GM12878 (cell line): Measurements from ENCODE around the gene HAUS1. TPM values are rescaled to one million over a fixed set of nuclear protein-coding genes. Genes with fewer than 3 reads are reported as not detected.

Source experiments
- ATAC-seq: fragments of 200-7000 bp; cut with Tn5 transposase; 3 replicates; pipeline ENCODE4 v1.9.1; 2020; ENCODE audit warnings: mild to moderate bottlenecking, moderate library complexity
- Bru-seq: library from RNA; stranded (reverse); fragments of 400-500 nt; gene quantifications from one replicate; lab custom pipeline; 2021; lab: Mats Ljungman, UMichigan
- BruChase-seq, 2 experiments: library from RNA; stranded (reverse); fragments of 400-500 nt; gene quantifications; one replicate each; lab custom pipeline; 2021; lab: Mats Ljungman, UMichigan
- BruUV-seq: library from RNA; stranded (reverse); fragments of 400-500 nt; replicated peaks from 2 replicates; lab custom pipeline; 2021; lab: Mats Ljungman, UMichigan
- CTCF ChIA-PET: fragments of 300-600 bp; sonication (Branson Sonifier 250); formaldehyde crosslinking; extraction: SDS; loops from one replicate; lab custom pipeline; 2021; ENCODE audit warnings: inconsistent platforms; lab: Yijun Ruan, JAX
- POLR2A ChIA-PET: fragments of 350-600 bp; formaldehyde crosslinking; extraction: SDS; loops from one replicate; lab custom pipeline; 2021; ENCODE audit warnings: inconsistent platforms; lab: Charles Lee
- RAD21 ChIA-PET: fragments of 300-600 bp; sonication (Branson Sonifier 250); formaldehyde crosslinking; loops from one replicate; lab custom pipeline; 2023; ENCODE audit warnings: antibody characterized with exemption; ENCODE audit not compliant: unreplicated experiment; lab: Charles Lee
- SMC1A ChIA-PET: fragments of 300-600 bp; sonication (Branson Sonifier 250); formaldehyde crosslinking; loops from one replicate; lab custom pipeline; 2023; ENCODE audit not compliant: unreplicated experiment, uncharacterized antibody; lab: Charles Lee
- DNase-seq: peaks from one replicate; pipeline ENCODE4 v3.0.0-alpha.2; 2011; ENCODE audit warnings: low read depth, low spot score
- FAIRE-seq: peaks from 3 replicates; lab custom pipeline; 2011; peaks lifted over from hg19 to GRCh38; lab: Jason Lieb, UNC
- H2AFZ ChIP-seq: 2 replicates; pipeline ENCODE4 v1.6.0; 2011; ENCODE audit warnings: low read depth, low read length, control low read depth; ENCODE audit not compliant: control insufficient read depth
- H3K27ac ChIP-seq: 2 replicates; pipeline ENCODE4 v1.5.1; 2011; ENCODE audit warnings: control low read depth; ENCODE audit not compliant: control insufficient read depth, insufficient read depth
- H3K27me3 ChIP-seq, 2 experiments: replicated peaks in 1 of 2; 2 replicates each; pipeline versions ENCODE4 v1.6.0 to v1.6.1; 2011; ENCODE audit warnings: low read length in 1 of 2; ENCODE audit not compliant: control insufficient read depth in 2 of 2, insufficient read depth in 2 of 2
- H3K36me3 ChIP-seq, 2 experiments: 2 replicates each; pipeline ENCODE4 v1.5.1; 2011; ENCODE audit warnings: low read length in 1 of 2; ENCODE audit not compliant: control insufficient read depth in 2 of 2, insufficient read depth in 2 of 2
- H3K4me1 ChIP-seq: 2 replicates; pipeline ENCODE4 v1.6.1; 2011; ENCODE audit warnings: mild to moderate bottlenecking, low read length, moderate library complexity, mixed read lengths; ENCODE audit not compliant: control insufficient read depth, insufficient read depth
- H3K4me2 ChIP-seq: 2 replicates; pipeline ENCODE4 v1.6.0; 2011; ENCODE audit warnings: control low read depth; ENCODE audit not compliant: control insufficient read depth, insufficient read depth
- H3K4me3 ChIP-seq: fragments of 200-600 bp; sonication (generic); 2 replicates; pipeline ENCODE4 v1.5.1; 2016
- H3K79me2 ChIP-seq: 2 replicates; pipeline ENCODE4 v1.6.0; 2011; ENCODE audit warnings: low read length; ENCODE audit not compliant: control insufficient read depth, insufficient read depth
- H3K9ac ChIP-seq: 2 replicates; pipeline ENCODE4 v1.8.0; 2011; ENCODE audit warnings: low read length, control low read depth, mixed read lengths; ENCODE audit not compliant: control insufficient read depth, insufficient read depth
- H3K9me3 ChIP-seq: replicated peaks from 3 replicates; pipeline ENCODE4 v1.5.1; 2011; ENCODE audit warnings: mild to moderate bottlenecking, low read length; ENCODE audit not compliant: control insufficient read depth, insufficient read depth
- H4K20me1 ChIP-seq: 2 replicates; pipeline ENCODE4 v1.6.0; 2011; ENCODE audit not compliant: control insufficient read depth, insufficient read depth
- CHD2 ChIP-seq: IDR thresholded peaks from 2 replicates; pipeline ENCODE4 v1.6.1; 2011; ENCODE audit warnings: low read depth, low read length, improper control_type of control experiment, borderline replicate concordance
- EED ChIP-seq: sonication (generic); IDR thresholded peaks from 2 replicates; pipeline ENCODE4 v1.6.1; 2016; ENCODE audit warnings: antibody characterized with exemption, low read depth
- FOXK2 ChIP-seq: fragments of 450-650 bp; IDR thresholded peaks from 2 replicates; pipeline ENCODE4 v1.6.1; 2017; ENCODE audit warnings: mild to moderate bottlenecking, moderate library complexity
- SREBF1 ChIP-seq: IDR thresholded peaks from 2 replicates; pipeline ENCODE4 v1.6.1; 2012; ENCODE audit warnings: mild to moderate bottlenecking, low read length
- WRNIP1 ChIP-seq: IDR thresholded peaks from 2 replicates; pipeline ENCODE4 v1.6.1; 2011; ENCODE audit warnings: low read depth, low read length, improper control_type of control experiment, borderline replicate concordance
- YY1 ChIP-seq: IDR thresholded peaks from 2 replicates; pipeline ENCODE4 v1.6.1; 2011; ENCODE audit warnings: low read depth, mild to moderate bottlenecking, low read length
- WGBS: methylation state at CpG from one replicate; pipeline ENCODE4 v1.1.6; 2016; ENCODE audit warnings: low lambda C conversion rate; ENCODE audit not compliant: insufficient replicate concordance, insufficient coverage; ENCODE audit errors: missing lambda C conversion rate; 5-methylcytosine and 5-hydroxymethylcytosine counted together
- in situ Hi-C: fragments of 300-500 bp; cut with MboI; formaldehyde crosslinking; loops from 9 replicates; pipeline ENCODE4 v1.14.3; 2018; ENCODE audit warnings: mixed read lengths
- intact Hi-C: fragments of 100-400 bp; cut with micrococcal nuclease; formaldehyde crosslinking; loops from one replicate; pipeline ENCODE4 v1.14.2; 2022; ENCODE audit not compliant: unreplicated experiment
- long read RNA-seq, 2 experiments: library from polyadenylated mRNA; unstranded; transcript quantifications; one replicate each; pipeline ENCODE4 v2.0.0, GENCODE V29; 2019 to 2020
- polyA minus RNA-seq, 3 experiments: library from RNA; depleted of rRNA, polyadenylated mRNA; stranded (reverse); fragments of >200 nt; gene quantifications; 2 replicates each; pipeline ENCODE4 v1.2.3, GENCODE V29; 2011
- polyA plus RNA-seq, 11 experiments: library from polyadenylated mRNA; depleted of rRNA in 4 of 11; unstranded in 6 of 11; stranded (reverse) in 5 of 11; fragments of >200 nt; fragmentation: Nextera tagmentation in 4 of 11; fragmentation: Illumina TruSeq in 1 of 11; extraction: Ambion mirVana in 4 of 11; extraction: Trizol in 1 of 11; gene quantifications; 1 replicate in 1 of 11; 2 replicates in 10 of 11; pipeline versions ENCODE4 v1.2.1 to v1.2.3, GENCODE V29; 2011 to 2016; ENCODE audit warnings: inconsistent platforms in 2 of 11, missing spikeins in 2 of 11, low read depth in 1 of 11
- total RNA-seq, 4 experiments: library from RNA; depleted of rRNA in 3 of 4; stranded (reverse); fragments of >200 nt in 3 of 4; fragmentation: Illumina TruSeq in 1 of 4; extraction: Trizol in 1 of 4; gene quantifications; 2 replicates each; pipeline versions ENCODE4 v1.2.1 to v1.2.3, GENCODE V29; 2013 to 2021
- TF ChIP-seq, protein P1 (sequence below): fragments of 450-650 bp; IDR thresholded peaks from 2 replicates; pipeline ENCODE4 v1.6.1; 2017; ENCODE audit warnings: mild to moderate bottlenecking, moderate library complexity
- TF ChIP-seq, protein P2 (sequence below): IDR thresholded peaks from 2 replicates; pipeline ENCODE4 v1.6.1; 2012; ENCODE audit warnings: low read length, inconsistent platforms
- TF ChIP-seq, protein P3 (sequence below): fragments of 450-650 bp; IDR thresholded peaks from 2 replicates; pipeline ENCODE4 v1.6.1; 2014; ENCODE audit warnings: mild to moderate bottlenecking

The HAUS1 gene, protein sequence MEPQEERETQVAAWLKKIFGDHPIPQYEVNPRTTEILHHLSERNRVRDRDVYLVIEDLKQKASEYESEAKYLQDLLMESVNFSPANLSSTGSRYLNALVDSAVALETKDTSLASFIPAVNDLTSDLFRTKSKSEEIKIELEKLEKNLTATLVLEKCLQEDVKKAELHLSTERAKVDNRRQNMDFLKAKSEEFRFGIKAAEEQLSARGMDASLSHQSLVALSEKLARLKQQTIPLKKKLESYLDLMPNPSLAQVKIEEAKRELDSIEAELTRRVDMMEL
- 5.8 and 10.9 TPM in 2 replicates for total RNA-seq (2013; cell fraction: nucleolus; rRNA removed)
- total RNA-seq (2014; rRNA removed) (41.2 and 56.0 TPM in 2 replicates), total RNA-seq (2014; rRNA removed; fragmentation: Illumina TruSeq; extraction: Trizol) (75.1 and 79.6 TPM in 2 replicates), total RNA-seq (2021) (52.4 and 58.7 TPM in 2 replicates), polyA plus RNA-seq (2011; rRNA removed) (85.5 and 142 TPM in 2 replicates), polyA plus RNA-seq (2014; fragmentation: Illumina TruSeq; extraction: Trizol) (98.3 and 102 TPM in 2 replicates), polyA plus RNA-seq (2014; fragmentation: Nextera tagmentation; extraction: Ambion mirVana) (100 to 1,000 TPM; 173 to 182 TPM), polyA plus RNA-seq (2014; rRNA removed) (44.7 and 54.6 TPM in 2 replicates), polyA plus RNA-seq (2016; fragmentation: Nextera tagmentation; extraction: Ambion mirVana) (100 to 1,000 TPM; 106 to 119 TPM), polyA minus RNA-seq (2011; rRNA and poly(A)+ RNA removed) (14.2 and 18.6 TPM in 2 replicates), Bru-seq, nascent RNA (percentile 67 among the genes with signal in this experiment), BruChase-seq, experiment 1, labeled RNA remaining after a 6-hour chase (percentile 71 among the genes with signal in this experiment), BruChase-seq, experiment 2, labeled RNA remaining after a 2-hour chase (percentile 69 among the genes with signal in this experiment)
- 30.4 TPM for polyA plus RNA-seq (2011; ENCODE audit: low read depth)
- polyA plus RNA-seq (2011; cell fraction: cytosol; rRNA removed), result 34.6 and 41.4 TPM in 2 replicates
- 21.8 and 23.1 TPM in 2 replicates for polyA plus RNA-seq (2011; cell fraction: nucleus; rRNA removed)
- 35.7 and 37.6 TPM in 2 replicates for polyA plus RNA-seq (2012)
- polyA minus RNA-seq (2011; cell fraction: cytosol; rRNA and poly(A)+ RNA removed), result 17.8 and 24.2 TPM in 2 replicates
- 5.2 and 6.0 TPM in 2 replicates for polyA minus RNA-seq (2011; cell fraction: nucleus; rRNA and poly(A)+ RNA removed)
- long read RNA-seq, experiment 1, transcript HAUS1-201 (9 exons, 1,125 nt), result major isoform, 72 of 92 reads
- long read RNA-seq, experiment 1, partial matches to known transcripts, result 6 of 92 reads
- long read RNA-seq, experiment 1, other reads (novel, unspliced or antisense), result 11 of 92 reads
- long read RNA-seq, experiment 2, transcript HAUS1-201 (9 exons, 1,125 nt), result major isoform, 335 of 404 reads
- long read RNA-seq, experiment 2, transcript HAUS1-203 (6 exons, 506 nt), result minor isoform, 9 of 404 reads
- long read RNA-seq, experiment 2, partial matches to known transcripts, result 20 of 404 reads
- long read RNA-seq, experiment 2, other reads (novel, unspliced or antisense), result 34 of 404 reads

DNA sequence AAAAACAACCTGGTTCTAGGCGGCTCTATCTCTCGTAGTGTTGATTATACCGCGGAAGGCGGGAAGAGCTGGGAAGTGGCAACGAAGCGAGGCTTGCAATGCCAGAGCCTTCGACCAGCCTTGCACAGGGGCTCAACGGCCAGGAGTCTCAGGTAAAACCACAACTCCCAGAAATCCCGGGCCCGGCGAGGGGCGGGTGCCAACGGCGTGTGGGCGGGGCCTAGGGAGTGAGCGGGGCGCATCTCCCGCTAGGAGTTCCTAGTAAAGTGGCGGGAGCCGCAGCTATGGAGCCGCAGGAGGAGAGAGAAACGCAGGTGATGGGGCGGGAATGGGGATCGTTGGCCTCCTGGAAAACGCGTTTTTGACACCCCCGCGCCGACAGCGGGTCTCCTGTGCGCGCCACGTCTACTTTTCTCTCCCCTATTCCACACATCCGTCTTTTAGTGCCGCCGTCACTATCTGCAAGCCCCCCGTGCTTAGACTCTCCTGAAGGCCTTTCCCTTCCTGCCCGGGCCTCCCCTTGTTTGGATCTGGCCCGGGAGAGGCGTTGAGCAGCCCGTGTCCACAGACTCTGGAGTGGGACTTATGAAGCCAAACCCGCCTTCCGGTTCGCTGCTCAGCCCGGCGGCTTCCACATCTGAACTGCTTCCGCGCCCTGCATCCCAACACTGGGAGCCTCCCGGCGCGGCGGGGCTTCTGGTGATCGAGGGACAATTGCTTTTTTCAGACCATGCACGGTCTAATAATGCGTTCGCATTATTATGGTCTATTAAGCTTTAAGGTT is at the start of gene HAUS1:
TSS of gene HAUS1 (plus strand) at position 258 of the 784 bp plus-strand sequence. CDS start at position 285, 27 bp downstream.
- BruUV-seq, result TSS peak; percentile 59
- ATAC-seq (peak; percentile 98), DNase-seq (peak; percentile 33), FAIRE-seq (peak; percentile 94)
- H2AFZ ChIP-seq, result peak within 1 kb of the TSS; percentile 96
- peak within 1 kb of the TSS; percentile 81 for H3K4me3 ChIP-seq
- peaks cover 9% of the 10 kb centered on the region for H3K79me2 ChIP-seq
- H3K4me2 ChIP-seq, result peak within 1 kb of the TSS; percentile 75
- H3K4me1 ChIP-seq, result no peaks in the 10 kb centered on the region
- ChIA-PET CTCF (interaction anchor here (1.1 to 1.6 kb wide), 3 partner anchors 30 to 69 kb away, joined by 3 to 9 read pairs (median 4); a partner anchor contains a TSS), RAD21 (no interaction called here), SMC1A (no interaction called here), POLR2A (interaction anchor here (0.6 kb wide), 1 partner anchor 11 kb away, joined by 4 read pairs; no protein-coding TSS in a partner anchor)
- H3K27me3 ChIP-seq, result no peaks in the 10 kb centered on the region
- 1% methylated on average over 54 of the region's 57 CpGs for WGBS
- H3K9me3 ChIP-seq, result no peaks in the 10 kb centered on the region
- H3K9ac ChIP-seq, result peak within 1 kb of the TSS; percentile 92
- H4K20me1 ChIP-seq, result no peaks in the 10 kb centered on the region
- peaks cover 0 to 8% of the 10 kb centered on the region in 2 experiments; a peak in 2 of 4 replicates for H3K36me3 ChIP-seq
- in situ Hi-C loops, result no loop called here
- H3K27ac ChIP-seq, result peak within 1 kb of the TSS; percentile 87
- intact Hi-C loops, result no loop called here
- TF ChIP-seq CHD2 (no peak), EED (peak; percentile 71; the same call in 1 of the 2 replicates), YY1 (peak; percentile 49; the same call in 1 of the 2 replicates), SREBF1 (no peak), WRNIP1 (no peak), FOXK2 (no peak)
- TF ChIP-seq, protein P1, sequence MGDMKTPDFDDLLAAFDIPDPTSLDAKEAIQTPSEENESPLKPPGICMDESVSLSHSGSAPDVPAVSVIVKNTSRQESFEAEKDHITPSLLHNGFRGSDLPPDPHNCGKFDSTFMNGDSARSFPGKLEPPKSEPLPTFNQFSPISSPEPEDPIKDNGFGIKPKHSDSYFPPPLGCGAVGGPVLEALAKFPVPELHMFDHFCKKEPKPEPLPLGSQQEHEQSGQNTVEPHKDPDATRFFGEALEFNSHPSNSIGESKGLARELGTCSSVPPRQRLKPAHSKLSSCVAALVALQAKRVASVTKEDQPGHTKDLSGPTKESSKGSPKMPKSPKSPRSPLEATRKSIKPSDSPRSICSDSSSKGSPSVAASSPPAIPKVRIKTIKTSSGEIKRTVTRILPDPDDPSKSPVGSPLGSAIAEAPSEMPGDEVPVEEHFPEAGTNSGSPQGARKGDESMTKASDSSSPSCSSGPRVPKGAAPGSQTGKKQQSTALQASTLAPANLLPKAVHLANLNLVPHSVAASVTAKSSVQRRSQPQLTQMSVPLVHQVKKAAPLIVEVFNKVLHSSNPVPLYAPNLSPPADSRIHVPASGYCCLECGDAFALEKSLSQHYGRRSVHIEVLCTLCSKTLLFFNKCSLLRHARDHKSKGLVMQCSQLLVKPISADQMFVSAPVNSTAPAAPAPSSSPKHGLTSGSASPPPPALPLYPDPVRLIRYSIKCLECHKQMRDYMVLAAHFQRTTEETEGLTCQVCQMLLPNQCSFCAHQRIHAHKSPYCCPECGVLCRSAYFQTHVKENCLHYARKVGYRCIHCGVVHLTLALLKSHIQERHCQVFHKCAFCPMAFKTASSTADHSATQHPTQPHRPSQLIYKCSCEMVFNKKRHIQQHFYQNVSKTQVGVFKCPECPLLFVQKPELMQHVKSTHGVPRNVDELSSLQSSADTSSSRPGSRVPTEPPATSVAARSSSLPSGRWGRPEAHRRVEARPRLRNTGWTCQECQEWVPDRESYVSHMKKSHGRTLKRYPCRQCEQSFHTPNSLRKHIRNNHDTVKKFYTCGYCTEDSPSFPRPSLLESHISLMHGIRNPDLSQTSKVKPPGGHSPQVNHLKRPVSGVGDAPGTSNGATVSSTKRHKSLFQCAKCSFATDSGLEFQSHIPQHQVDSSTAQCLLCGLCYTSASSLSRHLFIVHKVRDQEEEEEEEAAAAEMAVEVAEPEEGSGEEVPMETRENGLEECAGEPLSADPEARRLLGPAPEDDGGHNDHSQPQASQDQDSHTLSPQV, result no peak
- TF ChIP-seq, protein P2, sequence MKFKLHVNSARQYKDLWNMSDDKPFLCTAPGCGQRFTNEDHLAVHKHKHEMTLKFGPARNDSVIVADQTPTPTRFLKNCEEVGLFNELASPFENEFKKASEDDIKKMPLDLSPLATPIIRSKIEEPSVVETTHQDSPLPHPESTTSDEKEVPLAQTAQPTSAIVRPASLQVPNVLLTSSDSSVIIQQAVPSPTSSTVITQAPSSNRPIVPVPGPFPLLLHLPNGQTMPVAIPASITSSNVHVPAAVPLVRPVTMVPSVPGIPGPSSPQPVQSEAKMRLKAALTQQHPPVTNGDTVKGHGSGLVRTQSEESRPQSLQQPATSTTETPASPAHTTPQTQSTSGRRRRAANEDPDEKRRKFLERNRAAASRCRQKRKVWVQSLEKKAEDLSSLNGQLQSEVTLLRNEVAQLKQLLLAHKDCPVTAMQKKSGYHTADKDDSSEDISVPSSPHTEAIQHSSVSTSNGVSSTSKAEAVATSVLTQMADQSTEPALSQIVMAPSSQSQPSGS, result no peak
- TF ChIP-seq, protein P3, sequence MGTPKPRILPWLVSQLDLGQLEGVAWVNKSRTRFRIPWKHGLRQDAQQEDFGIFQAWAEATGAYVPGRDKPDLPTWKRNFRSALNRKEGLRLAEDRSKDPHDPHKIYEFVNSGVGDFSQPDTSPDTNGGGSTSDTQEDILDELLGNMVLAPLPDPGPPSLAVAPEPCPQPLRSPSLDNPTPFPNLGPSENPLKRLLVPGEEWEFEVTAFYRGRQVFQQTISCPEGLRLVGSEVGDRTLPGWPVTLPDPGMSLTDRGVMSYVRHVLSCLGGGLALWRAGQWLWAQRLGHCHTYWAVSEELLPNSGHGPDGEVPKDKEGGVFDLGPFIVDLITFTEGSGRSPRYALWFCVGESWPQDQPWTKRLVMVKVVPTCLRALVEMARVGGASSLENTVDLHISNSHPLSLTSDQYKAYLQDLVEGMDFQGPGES, result no peak
